ENCODE measurements around the gene TGM1.

DNA sequence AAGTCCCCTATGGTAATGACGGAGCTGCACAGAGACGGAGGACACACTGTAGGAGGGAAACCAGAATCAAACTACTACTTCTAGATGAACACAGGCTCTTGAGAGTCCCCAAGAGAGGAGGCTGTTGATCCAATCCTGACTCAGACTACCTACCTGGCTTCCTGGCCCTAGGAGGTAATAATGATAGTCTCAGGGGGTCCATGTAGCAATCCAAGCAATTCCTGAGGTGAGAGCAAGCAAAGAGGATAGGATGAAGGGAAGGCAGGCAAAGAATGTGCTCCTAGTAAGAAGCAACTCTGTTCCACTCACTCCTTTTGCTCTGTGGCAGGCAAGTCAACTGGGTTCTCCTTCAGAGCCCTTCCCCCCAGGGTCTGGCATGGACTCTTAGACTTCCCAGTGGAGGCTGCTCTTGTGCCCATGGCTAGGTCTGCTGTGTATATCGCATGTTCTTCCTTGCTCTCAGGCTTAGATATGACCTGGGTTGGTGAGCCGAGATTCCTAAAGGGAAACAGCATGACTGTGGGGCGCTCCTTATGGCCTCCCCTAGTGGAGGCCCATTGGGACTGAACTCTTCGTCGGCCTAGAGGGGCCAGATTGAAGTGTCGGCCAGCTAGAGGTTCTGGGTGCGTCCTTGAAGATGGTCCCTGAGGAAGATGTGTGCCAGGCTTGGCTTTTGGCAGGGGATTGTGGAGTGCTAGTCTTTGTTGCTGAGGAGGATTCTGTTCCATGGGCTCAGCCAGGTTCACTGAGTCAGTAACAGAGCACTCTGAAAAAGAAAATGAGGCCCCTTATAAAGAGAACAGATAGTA, 22.7 kb downstream of the TGM1 start:
- TF ChIP-seq, protein P1, sequence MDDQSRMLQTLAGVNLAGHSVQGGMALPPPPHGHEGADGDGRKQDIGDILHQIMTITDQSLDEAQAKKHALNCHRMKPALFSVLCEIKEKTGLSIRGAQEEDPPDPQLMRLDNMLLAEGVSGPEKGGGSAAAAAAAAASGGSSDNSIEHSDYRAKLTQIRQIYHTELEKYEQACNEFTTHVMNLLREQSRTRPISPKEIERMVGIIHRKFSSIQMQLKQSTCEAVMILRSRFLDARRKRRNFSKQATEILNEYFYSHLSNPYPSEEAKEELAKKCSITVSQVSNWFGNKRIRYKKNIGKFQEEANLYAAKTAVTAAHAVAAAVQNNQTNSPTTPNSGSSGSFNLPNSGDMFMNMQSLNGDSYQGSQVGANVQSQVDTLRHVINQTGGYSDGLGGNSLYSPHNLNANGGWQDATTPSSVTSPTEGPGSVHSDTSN (IDR thresholded peaks at IDR 0.05) = no peak
- TF ChIP-seq EP300 (IDR thresholded peaks at IDR 0.05) (no peak), POLR2A (IDR thresholded peaks at IDR 0.05; ENCODE audit: low read length) (no peak)
- TF ChIP-seq, protein P2, sequence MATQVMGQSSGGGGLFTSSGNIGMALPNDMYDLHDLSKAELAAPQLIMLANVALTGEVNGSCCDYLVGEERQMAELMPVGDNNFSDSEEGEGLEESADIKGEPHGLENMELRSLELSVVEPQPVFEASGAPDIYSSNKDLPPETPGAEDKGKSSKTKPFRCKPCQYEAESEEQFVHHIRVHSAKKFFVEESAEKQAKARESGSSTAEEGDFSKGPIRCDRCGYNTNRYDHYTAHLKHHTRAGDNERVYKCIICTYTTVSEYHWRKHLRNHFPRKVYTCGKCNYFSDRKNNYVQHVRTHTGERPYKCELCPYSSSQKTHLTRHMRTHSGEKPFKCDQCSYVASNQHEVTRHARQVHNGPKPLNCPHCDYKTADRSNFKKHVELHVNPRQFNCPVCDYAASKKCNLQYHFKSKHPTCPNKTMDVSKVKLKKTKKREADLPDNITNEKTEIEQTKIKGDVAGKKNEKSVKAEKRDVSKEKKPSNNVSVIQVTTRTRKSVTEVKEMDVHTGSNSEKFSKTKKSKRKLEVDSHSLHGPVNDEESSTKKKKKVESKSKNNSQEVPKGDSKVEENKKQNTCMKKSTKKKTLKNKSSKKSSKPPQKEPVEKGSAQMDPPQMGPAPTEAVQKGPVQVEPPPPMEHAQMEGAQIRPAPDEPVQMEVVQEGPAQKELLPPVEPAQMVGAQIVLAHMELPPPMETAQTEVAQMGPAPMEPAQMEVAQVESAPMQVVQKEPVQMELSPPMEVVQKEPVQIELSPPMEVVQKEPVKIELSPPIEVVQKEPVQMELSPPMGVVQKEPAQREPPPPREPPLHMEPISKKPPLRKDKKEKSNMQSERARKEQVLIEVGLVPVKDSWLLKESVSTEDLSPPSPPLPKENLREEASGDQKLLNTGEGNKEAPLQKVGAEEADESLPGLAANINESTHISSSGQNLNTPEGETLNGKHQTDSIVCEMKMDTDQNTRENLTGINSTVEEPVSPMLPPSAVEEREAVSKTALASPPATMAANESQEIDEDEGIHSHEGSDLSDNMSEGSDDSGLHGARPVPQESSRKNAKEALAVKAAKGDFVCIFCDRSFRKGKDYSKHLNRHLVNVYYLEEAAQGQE (IDR thresholded peaks at IDR 0.05) = no peak
- TF ChIP-seq, protein P3, sequence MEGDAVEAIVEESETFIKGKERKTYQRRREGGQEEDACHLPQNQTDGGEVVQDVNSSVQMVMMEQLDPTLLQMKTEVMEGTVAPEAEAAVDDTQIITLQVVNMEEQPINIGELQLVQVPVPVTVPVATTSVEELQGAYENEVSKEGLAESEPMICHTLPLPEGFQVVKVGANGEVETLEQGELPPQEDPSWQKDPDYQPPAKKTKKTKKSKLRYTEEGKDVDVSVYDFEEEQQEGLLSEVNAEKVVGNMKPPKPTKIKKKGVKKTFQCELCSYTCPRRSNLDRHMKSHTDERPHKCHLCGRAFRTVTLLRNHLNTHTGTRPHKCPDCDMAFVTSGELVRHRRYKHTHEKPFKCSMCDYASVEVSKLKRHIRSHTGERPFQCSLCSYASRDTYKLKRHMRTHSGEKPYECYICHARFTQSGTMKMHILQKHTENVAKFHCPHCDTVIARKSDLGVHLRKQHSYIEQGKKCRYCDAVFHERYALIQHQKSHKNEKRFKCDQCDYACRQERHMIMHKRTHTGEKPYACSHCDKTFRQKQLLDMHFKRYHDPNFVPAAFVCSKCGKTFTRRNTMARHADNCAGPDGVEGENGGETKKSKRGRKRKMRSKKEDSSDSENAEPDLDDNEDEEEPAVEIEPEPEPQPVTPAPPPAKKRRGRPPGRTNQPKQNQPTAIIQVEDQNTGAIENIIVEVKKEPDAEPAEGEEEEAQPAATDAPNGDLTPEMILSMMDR (IDR thresholded peaks at IDR 0.05) = no peak
